Astrocyte (in vitro differentiated cells and primary cell): ENCODE data around the gene ARHGEF26. TPM values are rescaled to one million over a fixed set of nuclear protein-coding genes. Genes with fewer than 3 reads are reported as not detected.

Experiments used
- DNase-seq: peaks from one replicate; pipeline ENCODE4 v3.0.0-alpha.2; 2010; ENCODE audit warnings: low read depth
- FAIRE-seq: peaks from 2 replicates; lab custom pipeline; 2011; peaks lifted over from hg19 to GRCh38; lab: Jason Lieb, UNC
- H2AFZ ChIP-seq: 2 replicates; pipeline ENCODE4 v1.6.0; 2012; ENCODE audit warnings: low read depth, low read length, inconsistent platforms
- H3K27ac ChIP-seq: 2 replicates; pipeline ENCODE4 v1.5.1; 2011; ENCODE audit warnings: low read depth, low read length, inconsistent platforms
- H3K27me3 ChIP-seq: 2 replicates; pipeline ENCODE4 v1.6.0; 2011; ENCODE audit warnings: low read length, inconsistent platforms; ENCODE audit not compliant: insufficient read depth
- H3K36me3 ChIP-seq: 2 replicates; pipeline ENCODE4 v1.5.1; 2011; ENCODE audit warnings: low read length, inconsistent platforms; ENCODE audit not compliant: insufficient read depth
- H3K4me1 ChIP-seq: 2 replicates; pipeline ENCODE4 v1.5.1; 2011; ENCODE audit warnings: low read length, inconsistent platforms; ENCODE audit not compliant: insufficient read depth
- H3K4me2 ChIP-seq: 2 replicates; pipeline ENCODE4 v1.6.0; 2012; ENCODE audit warnings: low read length, inconsistent platforms
- H3K4me3 ChIP-seq: 2 replicates; pipeline ENCODE4 v1.5.1; 2011; ENCODE audit warnings: low read depth, mild to moderate bottlenecking, low read length, inconsistent platforms; ENCODE audit not compliant: insufficient read depth
- H3K79me2 ChIP-seq: 2 replicates; pipeline ENCODE4 v1.6.0; 2012; ENCODE audit warnings: mild to moderate bottlenecking, low read length, inconsistent platforms; ENCODE audit not compliant: insufficient read depth
- H3K9ac ChIP-seq: 2 replicates; pipeline ENCODE4 v1.6.0; 2012; ENCODE audit warnings: mild to moderate bottlenecking, low read length, inconsistent platforms
- H3K9me3 ChIP-seq: 2 replicates; pipeline ENCODE4 v1.5.1; 2012; ENCODE audit warnings: low read depth, mild to moderate bottlenecking, low read length, inconsistent platforms; ENCODE audit not compliant: insufficient read depth
- H4K20me1 ChIP-seq: 2 replicates; pipeline ENCODE4 v1.6.0; 2012; ENCODE audit warnings: low read length, inconsistent platforms; ENCODE audit not compliant: insufficient read depth
- H3K27ac Mint-ChIP-seq: one replicate; pipeline ENCODE4 v1.8.0; 2021; ENCODE audit warnings: mild to moderate bottlenecking, mixed read lengths; ENCODE audit not compliant: unreplicated experiment
- H3K27me3 Mint-ChIP-seq: one replicate; pipeline ENCODE4 v1.8.0; 2021; ENCODE audit warnings: low read depth, mixed read lengths; ENCODE audit not compliant: unreplicated experiment
- H3K36me3 Mint-ChIP-seq: one replicate; pipeline ENCODE4 v1.8.0; 2021; ENCODE audit warnings: low read depth, mixed read lengths; ENCODE audit not compliant: unreplicated experiment
- H3K4me1 Mint-ChIP-seq: one replicate; pipeline ENCODE4 v1.8.0; 2021; ENCODE audit warnings: low read depth, mixed read lengths; ENCODE audit not compliant: unreplicated experiment
- H3K4me3 Mint-ChIP-seq: one replicate; pipeline ENCODE4 v1.8.0; 2021; ENCODE audit warnings: mild to moderate bottlenecking, moderate library complexity, mixed read lengths; ENCODE audit not compliant: unreplicated experiment
- H3K9me3 Mint-ChIP-seq: one replicate; pipeline ENCODE4 v1.8.0; 2021; ENCODE audit warnings: mild to moderate bottlenecking, mixed read lengths; ENCODE audit not compliant: unreplicated experiment
- CTCF ChIP-seq: IDR thresholded peaks from 2 replicates; pipeline ENCODE4 v1.5.1; 2011; ENCODE audit warnings: low read depth, mild to moderate bottlenecking, inconsistent platforms, low read length, moderate library complexity; ENCODE audit not compliant: insufficient read depth
- EZH2 ChIP-seq: IDR thresholded peaks from 2 replicates; pipeline ENCODE4 v1.6.1; 2012; ENCODE audit warnings: mild to moderate bottlenecking, low read length, inconsistent platforms; ENCODE audit not compliant: insufficient read depth
- total RNA-seq: library from RNA; stranded (reverse); gene quantifications from 2 replicates; pipeline ENCODE4 v1.2.1, GENCODE V29; 2021

Gene ARHGEF26
- total RNA-seq, 1 donor from 2014 or later: 1.7 TPM

DNA sequence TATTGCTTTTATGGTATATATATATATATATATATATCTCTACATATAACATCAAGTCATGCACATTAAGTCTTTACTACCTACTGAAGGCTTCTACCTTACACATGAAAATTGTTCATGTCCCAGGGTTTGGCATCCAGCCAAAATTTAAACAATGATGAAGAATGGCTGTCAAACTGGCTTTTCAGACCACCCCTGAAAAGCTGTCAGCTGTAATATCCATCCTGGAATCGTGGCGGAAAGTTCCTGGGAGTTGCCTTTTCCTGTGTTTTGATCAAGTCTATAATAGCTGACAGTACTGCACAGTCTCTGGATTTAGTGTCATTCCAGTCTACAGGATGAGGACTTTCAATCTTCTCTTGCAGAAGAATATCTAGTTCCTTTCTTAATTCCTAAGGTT lies 154.8 kb downstream of the ARHGEF26 start:
- H3K9me3 Mint-ChIP-seq: no peaks in the 10 kb centered on the region
- H3K4me3 ChIP-seq: no peak overlapping the region
- no peak overlapping the region for H2AFZ ChIP-seq
- FAIRE-seq: no peak
- no peaks in the 10 kb centered on the region for H3K9me3 ChIP-seq
- H4K20me1 ChIP-seq: no peaks in the 10 kb centered on the region
- no peak overlapping the region for H3K4me2 ChIP-seq
- H3K9ac ChIP-seq: no peak overlapping the region
- H3K27ac ChIP-seq: no peak overlapping the region
- no peaks in the 10 kb centered on the region for H3K4me1 Mint-ChIP-seq
- H3K27ac Mint-ChIP-seq: no peak overlapping the region
- H3K4me3 Mint-ChIP-seq: no peak overlapping the region
- no peak for DNase-seq
- H3K27me3 ChIP-seq: no peaks in the 10 kb centered on the region
- H3K36me3 ChIP-seq: peaks cover 68% of the 10 kb centered on the region
- no peaks in the 10 kb centered on the region for H3K79me2 ChIP-seq
- H3K36me3 Mint-ChIP-seq: peaks cover 6% of the 10 kb centered on the region
- TF ChIP-seq CTCF (no peak), EZH2 (no peak)
- no peaks in the 10 kb centered on the region for H3K4me1 ChIP-seq
- no peaks in the 10 kb centered on the region for H3K27me3 Mint-ChIP-seq

DNA sequence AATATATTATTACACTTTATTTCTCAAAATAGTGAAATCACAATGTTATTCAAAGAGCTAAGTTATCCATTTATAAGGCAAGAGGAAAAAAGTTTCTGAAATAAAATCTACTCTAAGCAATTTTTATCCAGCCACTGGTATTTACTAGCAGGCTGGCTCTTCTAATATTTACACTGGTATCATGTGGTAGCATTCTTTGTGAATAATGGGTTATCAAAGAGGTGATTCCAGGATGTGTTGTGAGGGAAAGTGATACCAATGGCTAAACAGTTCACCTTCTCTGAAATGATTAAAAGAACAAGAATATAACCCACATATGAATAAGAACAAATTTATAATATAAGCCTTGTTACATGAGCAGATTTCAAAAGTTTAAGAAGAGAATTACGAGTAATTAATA lies 159.0 kb downstream of the ARHGEF26 start:
- Histone ChIP-seq H3K9ac (no peak overlapping the region), H3K27ac (no peak overlapping the region), H3K36me3 (peaks cover 64% of the 10 kb centered on the region), H2AFZ (no peak overlapping the region), H3K4me1 (no peaks in the 10 kb centered on the region), H3K4me3 (no peak overlapping the region), H4K20me1 (no peaks in the 10 kb centered on the region), H3K27me3 (no peaks in the 10 kb centered on the region), H3K79me2 (no peaks in the 10 kb centered on the region), H3K9me3 (no peaks in the 10 kb centered on the region), H3K4me2 (no peak overlapping the region)
- no peak overlapping the region for H3K27ac Mint-ChIP-seq
- H3K4me3 Mint-ChIP-seq: no peak overlapping the region
- no peaks in the 10 kb centered on the region for H3K27me3 Mint-ChIP-seq
- FAIRE-seq (no peak), DNase-seq (no peak)
- H3K4me1 Mint-ChIP-seq: no peaks in the 10 kb centered on the region
- no peak for TF ChIP-seq EZH2
- no peak for TF ChIP-seq CTCF
- H3K36me3 Mint-ChIP-seq: peaks cover 6% of the 10 kb centered on the region
- H3K9me3 Mint-ChIP-seq: no peaks in the 10 kb centered on the region

GRCh38 chr3:154285221-154285620 lies 164.0 kb downstream of the ARHGEF26 start:
- Histone ChIP-seq H3K4me3 (no peak overlapping the region), H4K20me1 (no peaks in the 10 kb centered on the region), H3K4me1 (no peaks in the 10 kb centered on the region), H3K9me3 (no peaks in the 10 kb centered on the region), H3K27ac (no peak overlapping the region), H3K27me3 (no peaks in the 10 kb centered on the region), H3K79me2 (no peaks in the 10 kb centered on the region), H3K36me3 (peaks cover 38% of the 10 kb centered on the region), H3K4me2 (no peak overlapping the region), H2AFZ (no peak overlapping the region), H3K9ac (no peak overlapping the region)
- Mint-ChIP-seq H3K4me3 (no peak overlapping the region), H3K27ac (no peak overlapping the region), H3K4me1 (no peaks in the 10 kb centered on the region), H3K36me3 (peaks cover 7% of the 10 kb centered on the region), H3K9me3 (no peaks in the 10 kb centered on the region), H3K27me3 (no peaks in the 10 kb centered on the region)
- DNase-seq (no peak), FAIRE-seq (no peak)
- TF ChIP-seq CTCF (no peak), EZH2 (no peak)
